Sigmoid colon (tissue), 7 donors: ENCODE data around the gene EFHC2. TPM values are rescaled to one million over a fixed set of nuclear protein-coding genes. Genes with fewer than 3 reads are reported as not detected.

Experiments
- DNase-seq: peaks from one replicate; pipeline ENCODE4 v3.0.0-alpha.2; 2019
- H3K27ac ChIP-seq, 4 donors: fragments of 200-600 bp; sonication (generic); one replicate each; pipeline ENCODE4 v1.5.1; 2016 to 2019; ENCODE audit warnings: mild to moderate bottlenecking in 1 of 4
- H3K27me3 ChIP-seq, 3 donors: fragments of 200-600 bp; sonication (generic); one replicate each; pipeline ENCODE4 v1.5.1; 2019; ENCODE audit warnings: mild to moderate bottlenecking in 1 of 3
- H3K36me3 ChIP-seq, 4 donors: fragments of 200-600 bp; sonication (generic); one replicate each; pipeline ENCODE4 v1.5.1; 2016 to 2019
- H3K4me1 ChIP-seq, 4 donors: fragments of 200-600 bp; sonication (generic); one replicate each; pipeline ENCODE4 v1.5.1; 2017 to 2019
- H3K4me3 ChIP-seq, 4 donors: fragments of 200-600 bp; sonication (generic); one replicate each; pipeline ENCODE4 v1.5.1; 2017 to 2019; ENCODE audit warnings: mild to moderate bottlenecking in 2 of 4, moderate library complexity in 1 of 4
- H3K9me3 ChIP-seq, 4 donors: fragments of 200-600 bp in 3 of 4; sonication (generic) in 3 of 4; one replicate each; pipeline versions ENCODE4 v1.5.1 to v1.6.1; 2013 to 2019
- EP300 ChIP-seq, 4 donors: sonication (generic); formaldehyde crosslinking; IDR thresholded peaks; one replicate each; pipeline ENCODE4 v1.6.1; 2017; ENCODE audit warnings: antibody characterized with exemption in 4 of 4
- POLR2A ChIP-seq, 2 donors: fragments of 450-650 bp; IDR thresholded peaks; one replicate each; pipeline ENCODE4 v1.6.1; 2016; ENCODE audit warnings: antibody characterized with exemption in 2 of 2, mild to moderate bottlenecking in 2 of 2, moderate library complexity in 2 of 2
- POLR2AphosphoS5 ChIP-seq, 4 donors: sonication (generic); formaldehyde crosslinking; IDR thresholded peaks; one replicate each; pipeline ENCODE4 v1.6.1; 2017; ENCODE audit warnings: antibody characterized with exemption in 4 of 4
- WGBS, 2 donors: extraction: QIAGEN DNeasy Blood & Tissue Kit; methylation state at CpG; one replicate each; pipeline ENCODE4 v1.1.7; 2013; 5-methylcytosine and 5-hydroxymethylcytosine counted together
- intact Hi-C: fragments of 100-400 bp; cut with DNase I; formaldehyde crosslinking; loops from one replicate; pipeline ENCODE4 v1.15.1; 2023
- polyA plus RNA-seq, 3 donors: library from polyadenylated mRNA; stranded (reverse); fragments of 200-250 nt; gene quantifications; one replicate each; pipeline ENCODE4 v1.2.3, GENCODE V29; 2013
- total RNA-seq, 4 donors: library from RNA; depleted of rRNA; stranded (reverse); fragments of >200 nt; gene quantifications; one replicate each; pipeline ENCODE4 v1.1.0, GENCODE V29; 2016
- TF ChIP-seq, protein P1 (sequence below), 4 experiments: fragments of 450-650 bp in 3 of 4; fragments of 200-600 bp in 1 of 4; IDR thresholded peaks; one replicate each; pipeline ENCODE4 v1.5.1; 2016 to 2019; ENCODE audit warnings: antibody characterized with exemption in 4 of 4, mild to moderate bottlenecking in 3 of 4, moderate library complexity in 2 of 4
- donor health status: healthy with polysubstance abuse.
- donor health status: Bipolar disorder and iron deficiency.
- donor health status: healthy.

EFHC2 gene
- total and polyA plus RNA-seq, 7 donors = 1.1 to 3.2 (median 2.6) TPM

DNA sequence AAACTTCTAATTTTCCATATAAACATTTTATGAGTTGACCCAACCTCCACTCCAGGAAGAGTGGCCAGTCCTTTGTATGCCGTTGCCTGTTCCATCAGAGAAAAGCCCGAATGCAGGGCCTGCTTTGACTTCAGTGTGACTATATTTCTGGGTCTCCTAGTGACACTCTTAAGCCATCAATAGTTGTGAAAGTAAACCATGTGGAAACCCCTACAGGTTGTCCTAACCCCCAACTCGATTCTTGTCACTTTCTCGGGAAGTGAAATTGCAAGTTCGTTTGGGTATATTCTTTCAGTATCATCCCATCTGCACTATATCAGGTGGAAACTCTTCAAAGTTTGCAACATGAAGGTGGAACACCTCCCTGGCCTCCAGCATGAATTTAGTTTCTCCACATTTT lies 52.8 kb downstream of the EFHC2 start:
- intact Hi-C loops = no loop called here
- 87 to 93% methylated on average over 5 of the region's 5 CpGs for WGBS, 2 donors
- no peak for DNase-seq
- no peaks in the 10 kb centered on the region for H3K36me3 ChIP-seq
- H3K27me3 ChIP-seq = peaks cover 0 to 3% (median 0%) of the 10 kb centered on the region in 3 donors
- no peaks in the 10 kb centered on the region for H3K9me3 ChIP-seq
- TF ChIP-seq POLR2AphosphoS5 (IDR thresholded peaks at IDR 0.05) = no peak
- TF ChIP-seq EP300 (IDR thresholded peaks at IDR 0.05) = no peak
- TF ChIP-seq POLR2A (IDR thresholded peaks at IDR 0.05) = no peak
- no peak overlapping the region for H3K4me3 ChIP-seq
- H3K27ac ChIP-seq = no peak overlapping the region
- H3K4me1 ChIP-seq = no peaks in the 10 kb centered on the region

DNA sequence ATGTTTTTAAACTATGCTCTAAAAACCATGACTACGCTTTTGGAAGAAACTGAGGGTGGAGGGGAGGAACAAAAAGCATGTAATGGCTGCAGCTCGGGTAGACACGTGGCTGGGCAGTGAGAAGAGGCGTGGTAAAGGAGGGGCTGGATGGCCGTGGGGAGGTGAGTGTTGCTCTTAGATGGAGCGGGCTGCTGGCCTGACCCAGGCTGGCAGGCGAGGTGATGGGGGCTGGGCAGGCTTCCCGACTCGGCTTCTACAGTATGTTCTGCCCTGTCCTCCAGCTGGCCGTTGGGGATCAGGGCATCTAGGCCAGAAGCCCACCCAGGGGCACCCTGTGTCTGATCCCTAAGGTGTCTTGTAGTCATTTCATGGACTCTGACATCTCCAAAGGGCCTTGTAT lies 60.7 kb downstream of the EFHC2 start:
- no peak overlapping the region for H3K4me3 ChIP-seq
- H3K9me3 ChIP-seq = no peaks in the 10 kb centered on the region
- no peaks in the 10 kb centered on the region for H3K27me3 ChIP-seq
- TF ChIP-seq POLR2AphosphoS5 (IDR thresholded peaks at IDR 0.05) = no peak
- no peak for TF ChIP-seq POLR2A (IDR thresholded peaks at IDR 0.05)
- TF ChIP-seq, protein P1, sequence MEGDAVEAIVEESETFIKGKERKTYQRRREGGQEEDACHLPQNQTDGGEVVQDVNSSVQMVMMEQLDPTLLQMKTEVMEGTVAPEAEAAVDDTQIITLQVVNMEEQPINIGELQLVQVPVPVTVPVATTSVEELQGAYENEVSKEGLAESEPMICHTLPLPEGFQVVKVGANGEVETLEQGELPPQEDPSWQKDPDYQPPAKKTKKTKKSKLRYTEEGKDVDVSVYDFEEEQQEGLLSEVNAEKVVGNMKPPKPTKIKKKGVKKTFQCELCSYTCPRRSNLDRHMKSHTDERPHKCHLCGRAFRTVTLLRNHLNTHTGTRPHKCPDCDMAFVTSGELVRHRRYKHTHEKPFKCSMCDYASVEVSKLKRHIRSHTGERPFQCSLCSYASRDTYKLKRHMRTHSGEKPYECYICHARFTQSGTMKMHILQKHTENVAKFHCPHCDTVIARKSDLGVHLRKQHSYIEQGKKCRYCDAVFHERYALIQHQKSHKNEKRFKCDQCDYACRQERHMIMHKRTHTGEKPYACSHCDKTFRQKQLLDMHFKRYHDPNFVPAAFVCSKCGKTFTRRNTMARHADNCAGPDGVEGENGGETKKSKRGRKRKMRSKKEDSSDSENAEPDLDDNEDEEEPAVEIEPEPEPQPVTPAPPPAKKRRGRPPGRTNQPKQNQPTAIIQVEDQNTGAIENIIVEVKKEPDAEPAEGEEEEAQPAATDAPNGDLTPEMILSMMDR (IDR thresholded peaks at IDR 0.05) = no peak
- H3K4me1 ChIP-seq = no peaks in the 10 kb centered on the region
- DNase-seq = no peak
- no peak overlapping the region for H3K27ac ChIP-seq
- intact Hi-C loops = no loop called here
- H3K36me3 ChIP-seq = no peaks in the 10 kb centered on the region
- WGBS, 2 donors = 86 to 93% methylated on average over 10 of the region's 10 CpGs

DNA sequence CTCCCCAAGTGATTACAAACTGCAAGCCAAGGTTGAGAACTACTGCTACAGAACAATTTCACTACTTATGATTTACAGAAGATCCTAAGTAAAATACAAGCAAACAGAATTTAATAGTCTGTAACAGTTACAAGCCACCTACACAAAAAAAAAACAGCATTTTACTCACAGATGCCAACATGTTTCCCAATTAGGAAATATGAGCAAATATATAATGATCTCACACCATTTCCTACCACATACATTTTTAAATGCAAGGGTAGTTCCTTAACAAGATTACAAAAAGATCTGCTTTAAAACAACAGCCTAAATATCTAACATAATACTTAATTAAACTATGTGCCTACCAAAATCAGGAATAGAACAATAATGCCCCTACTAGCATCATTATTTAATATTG lies 63.4 kb downstream of the EFHC2 start:
- Histone ChIP-seq H3K27me3 (no peaks in the 10 kb centered on the region), H3K27ac (no peak overlapping the region), H3K4me3 (no peak overlapping the region), H3K9me3 (no peaks in the 10 kb centered on the region), H3K4me1 (no peaks in the 10 kb centered on the region), H3K36me3 (no peaks in the 10 kb centered on the region)
- intact Hi-C loops = no loop called here
- no peak for TF ChIP-seq EP300 (IDR thresholded peaks at IDR 0.05)
- TF ChIP-seq, protein P1 (IDR thresholded peaks at IDR 0.05) = no peak
- no peak for TF ChIP-seq POLR2AphosphoS5 (IDR thresholded peaks at IDR 0.05)
- no peak for DNase-seq

DNA sequence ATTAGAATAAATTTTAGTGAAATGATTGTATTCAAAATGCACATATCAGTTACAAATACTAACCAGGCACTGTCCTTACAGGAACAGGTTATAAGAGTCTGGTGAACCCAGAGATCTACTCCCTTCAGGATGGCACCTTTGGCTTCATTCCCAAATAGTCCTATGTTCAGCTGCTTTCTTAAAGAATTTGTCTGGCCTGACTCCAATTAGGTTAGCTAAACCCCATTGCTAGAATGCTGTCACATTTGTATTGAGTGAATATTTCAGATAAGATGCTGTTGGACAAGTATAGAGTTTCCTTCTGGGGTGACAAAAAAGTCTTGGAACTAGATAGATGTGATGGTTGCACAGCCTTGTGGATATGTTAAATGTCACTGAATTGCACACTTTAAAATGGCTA lies 69.4 kb downstream of the EFHC2 start:
- intact Hi-C loops = no loop called here
- H3K27me3 ChIP-seq = no peaks in the 10 kb centered on the region
- no peak overlapping the region for H3K27ac ChIP-seq
- no peaks in the 10 kb centered on the region for H3K36me3 ChIP-seq
- H3K9me3 ChIP-seq = no peaks in the 10 kb centered on the region
- DNase-seq = no peak
- TF ChIP-seq EP300 (IDR thresholded peaks at IDR 0.05) = no peak
- TF ChIP-seq, protein P1 (IDR thresholded peaks at IDR 0.05) = no peak
- no peak for TF ChIP-seq POLR2A (IDR thresholded peaks at IDR 0.05)
- TF ChIP-seq POLR2AphosphoS5 (IDR thresholded peaks at IDR 0.05) = no peak
- no peaks in the 10 kb centered on the region for H3K4me1 ChIP-seq
- no peak overlapping the region for H3K4me3 ChIP-seq

DNA sequence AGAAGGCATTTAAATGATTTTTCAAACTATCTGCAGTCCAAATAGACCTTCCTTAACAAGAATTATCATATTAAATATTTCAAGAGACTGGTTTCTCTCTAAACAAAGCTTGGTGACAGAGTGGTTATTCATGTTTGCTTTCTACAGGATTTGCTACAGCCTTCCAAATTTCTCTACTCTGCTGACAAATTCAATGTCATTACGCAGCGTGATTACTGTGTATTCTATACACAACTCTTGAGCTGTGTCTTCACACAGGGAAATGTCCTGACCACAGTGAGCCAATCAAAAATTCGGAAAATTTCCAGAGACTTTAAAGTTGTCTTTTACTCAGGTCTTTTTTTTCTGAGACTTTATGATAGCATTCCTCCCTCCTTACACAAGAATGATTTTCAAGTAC lies 75.6 kb downstream of the EFHC2 start:
- Histone ChIP-seq H3K4me3 (no peak overlapping the region), H3K9me3 (no peaks in the 10 kb centered on the region), H3K4me1 (peaks cover 0 to 14% (median 0%) of the 10 kb centered on the region in 4 donors), H3K36me3 (no peaks in the 10 kb centered on the region), H3K27ac (no peak overlapping the region), H3K27me3 (no peaks in the 10 kb centered on the region)
- WGBS, 2 donors = 85 to 94% methylated on average over 3 of the region's 3 CpGs
- TF ChIP-seq EP300 (IDR thresholded peaks at IDR 0.05) (no peak), POLR2AphosphoS5 (IDR thresholded peaks at IDR 0.05) (no peak), POLR2A (IDR thresholded peaks at IDR 0.05) (no peak)
- TF ChIP-seq, protein P1 (IDR thresholded peaks at IDR 0.05) = no peak
- intact Hi-C loops = no loop called here
- DNase-seq = no peak
